Measurements from ENCODE around the gene MAPK1IP1L.
A peak's percentile ranks its signal among the peaks of the same experiment; 100 is the strongest.
"Not testable (repeated sequence)": the region's sequence is repeated elsewhere in the genome, so short reads cannot be mapped to it uniquely, and the experiment has no call there.

Gene MAPK1IP1L

DNA sequence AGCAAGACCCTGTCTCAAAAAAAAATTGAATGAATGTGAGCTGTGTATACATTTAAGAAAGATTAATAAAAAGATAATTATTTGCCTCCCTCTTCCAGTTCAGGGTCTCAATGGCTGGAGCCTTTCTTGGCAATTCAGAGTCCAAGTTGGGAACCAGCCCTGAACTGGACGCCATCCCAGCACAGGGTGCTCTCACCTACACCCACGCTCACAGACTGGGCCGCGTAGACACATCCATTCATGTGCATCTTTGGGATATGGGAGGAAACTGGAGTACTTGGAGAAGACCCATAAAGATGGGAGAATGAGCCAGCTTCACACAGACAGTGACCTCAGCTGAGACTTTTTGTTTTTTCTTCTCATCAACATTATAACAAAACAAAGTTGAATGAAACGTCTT, 6.5 kb downstream of the MAPK1IP1L start:
- DNase-seq = no peak

DNA sequence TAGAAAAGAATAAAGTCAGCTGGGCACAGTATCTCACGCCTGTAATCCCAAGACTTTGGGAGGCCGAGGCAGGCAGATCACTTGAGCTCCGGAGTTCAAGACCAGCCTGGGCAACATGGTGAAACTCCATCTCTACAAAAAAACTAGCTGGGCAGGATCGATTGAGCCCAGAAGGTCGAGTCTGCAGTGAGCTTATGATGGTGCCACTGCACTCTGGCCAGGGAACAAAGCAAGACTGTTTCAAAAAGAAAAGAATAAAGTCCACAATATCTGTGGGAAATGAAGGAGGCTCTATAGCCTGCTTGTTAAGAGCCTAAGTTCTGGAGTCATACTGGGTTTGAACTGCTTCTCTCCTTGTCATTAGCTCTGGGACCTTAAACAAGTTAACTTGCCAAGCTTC, 7.9 kb downstream of the MAPK1IP1L start:
- DNase-seq = no peak

DNA sequence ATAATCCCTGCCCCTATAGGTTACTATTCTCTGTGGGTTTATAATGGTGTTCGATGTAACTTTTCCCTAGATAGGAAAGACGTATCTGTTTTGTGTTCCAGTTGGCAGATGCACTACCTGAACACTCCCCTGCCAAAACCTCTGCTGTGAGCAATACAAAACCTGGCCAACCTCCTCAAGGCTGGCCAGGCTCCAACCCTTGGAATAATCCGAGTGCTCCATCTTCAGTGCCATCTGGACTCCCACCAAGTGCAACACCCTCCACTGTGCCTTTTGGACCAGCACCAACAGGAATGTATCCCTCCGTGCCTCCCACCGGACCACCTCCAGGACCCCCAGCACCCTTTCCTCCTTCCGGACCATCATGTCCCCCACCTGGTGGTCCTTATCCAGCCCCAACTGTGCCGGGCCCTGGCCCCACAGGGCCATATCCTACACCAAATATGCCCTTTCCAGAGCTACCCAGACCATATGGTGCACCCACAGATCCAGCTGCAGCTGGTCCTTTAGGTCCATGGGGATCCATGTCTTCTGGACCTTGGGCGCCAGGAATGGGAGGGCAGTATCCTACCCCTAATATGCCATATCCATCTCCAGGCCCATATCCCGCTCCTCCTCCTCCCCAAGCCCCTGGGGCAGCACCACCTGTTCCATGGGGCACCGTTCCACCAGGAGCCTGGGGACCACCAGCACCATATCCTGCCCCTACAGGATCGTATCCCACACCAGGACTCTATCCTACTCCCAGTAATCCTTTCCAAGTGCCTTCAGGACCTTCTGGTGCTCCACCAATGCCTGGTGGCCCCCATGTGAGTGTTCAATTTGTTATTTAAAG, 11.3 kb downstream of the MAPK1IP1L start:
- no peak for DNase-seq

DNA sequence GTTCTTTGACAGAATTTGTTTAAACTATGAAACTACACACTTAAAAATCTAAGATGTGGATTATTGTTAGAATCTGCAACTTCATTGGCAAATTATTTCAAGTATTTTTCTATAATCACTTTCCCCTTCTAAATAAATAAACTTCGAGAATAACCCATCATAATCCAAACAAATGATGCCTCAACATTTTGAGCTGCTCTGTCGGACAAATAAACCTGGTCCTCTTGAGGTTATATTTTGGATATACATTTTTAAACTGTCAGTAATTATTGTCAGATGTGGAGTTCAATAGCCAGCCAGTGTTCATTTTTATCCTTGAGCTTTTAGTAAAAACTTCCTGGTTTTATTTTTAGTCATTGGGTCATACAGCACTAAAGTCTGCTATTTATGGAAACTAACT, 13.4 kb downstream of the MAPK1IP1L start:
- not testable (repeated sequence) for DNase-seq

DNA sequence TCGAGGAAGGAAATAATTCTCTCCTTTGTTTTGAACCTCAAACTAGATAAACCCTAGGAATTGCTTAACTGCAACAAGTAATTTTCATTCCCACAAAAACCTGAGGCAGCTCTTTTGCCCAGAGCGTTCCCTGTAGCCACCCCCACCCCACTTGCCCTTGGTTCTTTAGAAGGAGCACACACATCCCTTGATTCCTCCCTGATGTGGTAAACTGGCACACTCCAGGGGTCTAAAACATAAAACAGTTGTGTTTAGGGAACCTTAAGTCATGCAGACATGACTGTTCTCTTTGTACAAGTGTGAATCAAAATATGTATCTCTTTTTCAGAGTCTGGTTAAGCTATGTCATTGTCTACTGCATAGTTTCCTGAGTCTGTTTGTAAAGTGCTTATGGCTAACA, 14.0 kb downstream of the MAPK1IP1L start:
- no peak for DNase-seq

DNA sequence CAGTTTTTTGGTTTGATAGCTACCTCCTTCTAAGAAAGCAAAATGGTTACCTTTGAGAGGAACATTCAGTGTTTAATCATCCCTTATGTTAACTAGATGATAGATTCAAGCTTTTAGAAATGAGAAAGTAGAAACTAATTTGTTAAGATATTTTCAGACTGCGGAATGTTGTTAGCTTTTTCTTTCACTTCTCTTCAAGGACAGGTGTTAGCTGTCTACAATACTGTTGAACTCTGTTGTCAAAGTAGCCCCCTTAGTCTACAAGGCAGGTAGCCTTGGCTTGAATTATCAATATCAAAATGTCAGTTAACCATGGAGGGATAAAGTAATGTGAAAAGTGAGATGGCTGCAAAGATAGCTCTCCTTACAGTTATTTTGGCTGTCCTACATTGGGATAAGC, 14.8 kb downstream of the MAPK1IP1L start:
- no peak for DNase-seq

DNA sequence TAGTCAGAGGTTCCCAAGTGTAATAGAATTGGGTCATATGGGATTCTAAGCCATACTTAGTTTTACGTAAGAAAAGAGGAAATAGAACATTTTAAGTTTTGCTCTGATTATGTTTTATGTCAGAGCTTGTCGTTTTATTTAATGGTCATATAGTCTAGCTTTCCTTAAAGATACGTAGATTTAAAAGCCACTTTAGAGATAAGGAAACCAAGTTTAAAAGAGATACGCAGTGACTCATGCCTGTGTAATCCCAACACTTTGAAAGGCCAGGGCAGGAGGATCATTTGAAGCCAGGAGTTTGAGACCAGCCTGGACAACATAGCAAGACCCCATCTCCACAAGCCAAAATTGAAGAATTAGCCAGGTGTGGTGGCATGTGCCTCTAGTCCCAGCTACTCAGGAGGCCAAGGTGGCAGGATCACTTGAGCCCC, 19.5 kb downstream of the MAPK1IP1L start:
- no peak for DNase-seq

DNA sequence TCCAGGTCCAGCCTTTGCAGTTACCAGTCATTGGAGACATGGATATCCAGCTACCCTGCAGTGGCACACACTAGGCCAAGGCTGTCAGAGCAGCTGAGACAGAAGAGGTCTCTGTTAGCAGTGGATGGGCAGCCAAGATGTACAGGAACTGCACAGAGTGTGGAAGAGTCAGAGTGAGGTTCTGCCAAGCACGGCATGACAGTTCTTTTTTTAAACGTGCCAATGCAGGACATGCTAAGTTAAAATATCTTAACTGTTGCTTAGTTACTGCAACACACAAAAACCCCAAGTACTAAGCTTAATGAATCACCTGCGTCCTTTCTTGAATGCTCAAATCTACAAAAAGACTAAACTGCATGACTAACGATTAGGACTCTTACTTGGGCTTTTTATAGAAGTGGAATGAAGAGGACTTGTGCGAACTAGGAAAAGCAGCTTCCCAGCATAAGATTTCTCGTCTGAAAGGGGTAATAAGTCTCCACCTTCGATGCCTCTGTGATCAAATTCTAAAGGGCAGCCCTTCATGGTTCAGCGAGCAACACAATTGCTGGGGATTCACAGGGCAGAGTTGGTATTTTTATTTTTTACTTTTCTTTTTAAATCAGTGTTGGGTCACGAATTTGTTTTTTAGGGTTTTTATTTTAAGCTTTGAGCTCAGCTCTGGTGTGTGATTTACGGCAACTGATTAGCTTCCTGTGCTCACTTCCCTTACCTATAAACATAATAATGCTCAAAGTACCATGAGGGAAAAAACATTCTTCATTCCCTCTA, 20.6 kb downstream of the MAPK1IP1L start:
- peak; percentile 39 for DNase-seq

DNA sequence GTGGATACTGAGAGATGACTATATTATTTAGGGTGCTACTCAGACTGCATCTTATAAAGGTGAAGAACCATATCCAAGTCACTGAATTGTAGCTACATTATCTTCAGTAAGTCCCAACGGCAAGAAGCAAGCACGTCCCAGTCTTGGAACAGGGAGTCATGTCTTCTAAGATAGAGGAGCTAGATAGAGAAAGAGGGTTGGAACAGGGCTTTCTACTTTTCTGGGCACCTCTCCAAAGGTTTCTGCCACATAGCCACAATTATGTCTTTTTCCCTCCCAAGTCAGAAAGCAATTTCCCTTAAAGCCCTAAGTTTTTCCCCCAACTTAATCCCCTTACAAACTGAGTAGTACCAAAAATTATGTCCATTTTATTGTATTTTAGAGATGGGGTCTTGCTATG, 22.4 kb downstream of the MAPK1IP1L start:
- DNase-seq = no peak

DNA sequence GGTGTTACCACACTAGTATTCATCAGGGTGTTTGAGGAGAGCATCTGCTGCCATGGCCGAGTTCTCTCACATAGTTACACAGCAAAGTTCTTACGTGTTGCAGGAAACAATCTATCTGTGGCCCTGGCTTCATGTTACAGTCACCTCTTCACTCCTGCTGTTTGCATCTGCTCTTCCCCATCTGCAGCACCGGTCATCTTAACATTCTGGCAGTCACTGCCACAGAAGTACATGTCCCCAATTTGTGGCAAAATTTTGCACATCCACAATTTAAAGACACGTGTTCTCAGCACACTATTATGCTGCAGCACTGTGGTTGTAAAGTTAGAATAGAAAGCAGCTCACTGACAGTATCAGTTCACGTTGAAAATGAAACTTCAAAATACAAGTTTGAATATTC, 23.2 kb downstream of the MAPK1IP1L start:
- DNase-seq = peak; percentile 67

DNA sequence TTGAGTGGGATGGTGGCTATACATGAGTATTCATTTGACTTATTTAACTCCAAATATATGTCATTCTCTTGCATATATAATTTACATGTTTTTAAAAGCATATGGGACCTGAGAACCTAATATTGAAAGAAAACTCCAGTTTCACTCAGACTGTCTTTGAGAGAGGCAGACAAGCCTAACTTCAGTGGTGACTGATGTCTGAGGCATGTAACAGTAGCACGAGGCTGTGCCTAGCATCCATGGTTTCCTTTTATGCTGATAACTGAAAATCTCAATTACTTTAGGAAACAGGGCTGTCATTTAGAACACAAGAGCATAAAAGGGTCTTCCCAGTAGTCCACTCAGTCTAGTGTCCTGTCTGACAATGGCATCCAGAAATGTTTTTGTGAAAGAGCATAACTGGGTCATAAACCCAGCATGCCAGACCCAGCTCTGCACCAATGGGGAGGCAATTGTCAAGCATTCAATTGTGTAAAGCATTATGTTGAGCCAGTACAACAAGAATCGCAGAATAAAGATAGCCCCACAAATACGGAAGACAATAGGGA, 24.3 kb downstream of the MAPK1IP1L start:
- DNase-seq = no peak

DNA sequence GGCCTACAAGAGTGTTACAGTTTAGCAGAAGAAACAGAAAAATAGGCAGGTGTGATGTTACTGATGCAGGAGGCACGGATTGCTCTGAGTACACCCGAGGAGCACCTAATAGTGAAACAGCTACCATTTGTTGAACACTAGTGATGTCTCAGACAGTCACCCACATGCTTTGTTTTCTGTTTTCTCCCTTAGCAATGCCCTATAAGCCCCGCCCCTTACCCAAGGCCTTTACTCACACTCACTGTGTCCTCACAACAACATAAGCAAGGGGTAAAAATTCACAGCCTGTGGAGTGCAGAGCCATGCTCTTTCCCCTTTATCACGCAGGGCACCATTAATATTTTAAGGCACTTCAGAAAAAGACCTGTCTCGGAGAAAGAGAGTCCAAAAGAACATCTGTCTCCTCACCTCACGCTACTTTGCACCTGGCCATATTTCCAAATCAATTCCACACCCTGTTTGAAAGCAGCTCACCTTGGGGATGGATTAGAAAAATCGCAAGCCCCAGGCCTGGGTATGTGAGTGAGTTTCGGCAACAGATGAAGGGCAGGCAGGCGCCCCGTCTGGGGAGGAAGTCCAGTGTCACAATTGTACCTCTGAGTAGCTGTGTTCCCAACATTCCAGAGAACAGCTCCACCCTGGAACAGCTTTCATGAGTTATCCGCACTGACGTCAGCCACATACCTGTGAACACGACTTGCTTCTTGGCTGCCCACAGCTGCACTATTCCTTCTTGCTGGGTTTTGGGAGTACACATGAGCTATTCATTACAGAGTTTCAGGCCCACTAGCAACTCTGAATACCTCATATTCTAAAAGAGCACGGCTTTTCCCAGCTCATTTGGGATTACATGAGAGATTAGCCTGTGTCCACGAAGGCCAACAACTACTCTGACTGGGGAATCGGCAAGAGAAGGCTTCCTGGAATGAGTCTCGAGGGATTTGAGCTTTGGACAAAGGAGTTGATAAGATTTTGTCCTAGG, 26.0 kb downstream of the MAPK1IP1L start:
- DNase-seq = peak; percentile 34

DNA sequence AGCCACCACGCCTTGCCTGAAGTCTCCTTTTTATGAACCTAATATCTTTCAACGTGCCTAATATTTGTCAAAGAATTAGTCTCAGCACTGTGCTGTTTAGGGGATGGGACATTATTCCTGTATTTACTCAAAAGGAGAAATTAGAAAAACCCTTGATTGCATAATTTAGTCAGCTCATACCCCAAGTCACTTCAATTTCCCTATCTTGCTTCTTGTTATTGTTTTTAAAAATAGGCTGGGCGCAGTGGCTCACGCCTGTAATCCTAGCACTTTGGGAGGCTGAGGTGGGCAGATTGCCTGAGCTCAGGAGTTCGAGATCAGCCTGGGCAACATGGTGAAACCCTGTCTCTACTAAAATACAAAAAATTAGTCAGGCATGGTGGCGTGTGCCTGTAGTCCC, 28.5 kb downstream of the MAPK1IP1L start:
- not testable (repeated sequence) for DNase-seq

DNA sequence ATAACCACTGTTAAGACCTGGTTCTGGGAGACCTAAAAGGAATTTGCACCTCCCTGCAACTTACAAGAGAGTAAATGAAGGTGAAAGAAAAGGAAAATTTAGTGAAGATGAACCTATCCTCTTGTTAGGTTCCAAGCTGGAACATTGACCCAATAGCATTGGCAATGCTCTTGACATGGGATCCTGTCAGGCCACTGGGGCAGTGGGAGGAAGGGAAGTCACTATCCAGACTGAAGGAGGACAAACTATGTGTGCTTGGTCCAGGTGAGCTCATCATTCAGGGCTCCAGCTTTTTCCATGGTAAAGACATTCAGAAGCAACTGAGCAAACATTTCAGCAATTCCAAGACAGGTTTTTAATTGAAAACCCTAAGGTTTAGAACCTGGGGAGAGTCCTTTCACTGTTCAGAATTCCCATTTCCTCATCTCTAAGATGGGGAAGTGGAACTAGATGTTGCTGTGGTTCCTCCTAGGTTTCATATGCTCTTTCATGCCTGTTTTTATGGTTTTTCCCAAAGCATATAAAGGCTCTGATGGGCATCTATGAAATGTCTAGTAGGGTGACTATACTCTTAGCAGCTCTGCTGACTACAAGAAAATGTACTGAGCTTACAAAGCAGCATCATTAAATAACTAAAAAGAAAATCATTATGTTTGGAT, 33.1 kb downstream of the MAPK1IP1L start:
- no peak for DNase-seq

DNA sequence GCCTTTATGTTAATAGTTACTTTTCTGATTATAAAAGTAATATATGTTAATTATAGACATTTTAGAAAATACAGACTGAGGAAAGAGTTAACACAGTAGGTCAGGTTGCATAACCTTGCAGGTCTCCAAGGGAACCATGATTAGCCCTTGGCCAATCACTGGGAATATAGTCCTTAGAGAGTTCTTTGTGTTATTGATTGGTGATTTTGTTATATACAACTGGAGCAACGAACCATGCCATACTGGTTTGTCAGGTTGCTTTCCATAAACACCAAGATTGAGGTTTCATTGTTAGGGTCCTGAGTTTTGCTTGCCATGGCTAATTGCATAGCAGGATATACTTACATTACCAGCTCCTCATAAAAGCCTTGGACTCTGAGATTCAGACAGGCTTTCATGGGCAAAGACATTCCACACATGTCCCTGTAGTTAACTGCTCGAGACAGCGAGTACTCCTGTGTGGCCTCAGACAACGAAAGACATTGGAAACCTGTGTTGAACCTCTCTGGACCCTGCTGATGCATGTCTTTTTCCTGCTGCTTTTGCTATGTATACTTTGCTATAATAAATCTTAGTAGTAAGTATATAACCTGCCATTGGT, 33.7 kb downstream of the MAPK1IP1L start:
- no peak for DNase-seq

DNA sequence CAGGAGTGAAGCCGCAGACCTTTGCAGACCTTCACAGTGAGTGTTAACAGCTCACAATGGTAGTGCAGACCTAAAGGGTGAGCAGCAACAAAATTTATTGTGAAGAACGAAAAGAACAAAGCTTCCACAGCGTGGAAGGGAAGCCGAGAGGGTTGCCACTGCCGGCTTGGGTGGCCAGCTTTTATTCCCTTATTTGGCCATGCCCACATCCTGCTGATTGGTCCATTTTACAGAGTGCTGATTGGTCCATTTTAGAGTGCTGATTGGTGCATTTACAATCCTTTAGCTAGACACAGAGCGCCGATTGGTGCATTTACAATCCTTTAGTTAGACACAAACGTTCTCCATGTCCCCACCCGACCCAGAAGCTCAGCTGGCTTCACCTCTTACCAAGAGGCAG, 35.5 kb downstream of the MAPK1IP1L start:
- DNase-seq = no peak

DNA sequence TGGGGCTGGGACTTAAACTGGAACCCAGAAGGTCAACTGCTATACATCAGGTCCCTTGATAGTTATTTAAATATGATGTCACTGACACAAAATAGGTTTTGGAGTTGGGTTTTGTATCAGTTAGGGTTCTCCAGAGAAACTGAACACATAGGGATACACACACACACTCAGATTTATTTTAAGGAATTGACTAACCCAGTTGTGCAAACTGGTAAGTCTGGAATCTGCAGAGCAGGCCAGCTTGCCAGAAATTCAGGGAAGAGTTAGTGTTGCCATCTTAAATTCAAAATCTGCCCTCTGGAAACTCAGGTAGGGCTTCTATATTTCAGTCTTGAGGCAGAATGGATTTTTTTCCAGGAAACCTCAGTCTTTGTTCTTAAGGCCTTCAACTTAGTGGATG, 36.9 kb downstream of the MAPK1IP1L start:
- DNase-seq = no peak

DNA sequence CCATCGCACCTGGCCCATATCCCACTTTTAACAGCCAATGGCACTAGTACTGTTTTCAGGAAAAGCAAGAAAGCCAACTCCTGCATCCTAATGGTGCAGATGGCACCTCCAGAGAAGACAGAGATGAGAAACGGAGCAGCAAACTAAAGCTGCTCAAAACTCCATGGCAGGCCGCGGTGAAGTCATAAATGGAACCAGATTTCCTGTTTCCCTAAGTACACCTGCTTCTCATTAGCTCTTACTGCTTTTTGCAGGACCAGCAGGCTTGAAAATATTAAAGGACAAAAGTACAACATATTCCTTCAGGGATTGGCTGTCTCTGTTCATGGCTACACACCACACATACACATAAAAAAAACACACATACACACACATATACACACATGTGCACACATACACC, 40.9 kb downstream of the MAPK1IP1L start:
- no peak for DNase-seq

DNA sequence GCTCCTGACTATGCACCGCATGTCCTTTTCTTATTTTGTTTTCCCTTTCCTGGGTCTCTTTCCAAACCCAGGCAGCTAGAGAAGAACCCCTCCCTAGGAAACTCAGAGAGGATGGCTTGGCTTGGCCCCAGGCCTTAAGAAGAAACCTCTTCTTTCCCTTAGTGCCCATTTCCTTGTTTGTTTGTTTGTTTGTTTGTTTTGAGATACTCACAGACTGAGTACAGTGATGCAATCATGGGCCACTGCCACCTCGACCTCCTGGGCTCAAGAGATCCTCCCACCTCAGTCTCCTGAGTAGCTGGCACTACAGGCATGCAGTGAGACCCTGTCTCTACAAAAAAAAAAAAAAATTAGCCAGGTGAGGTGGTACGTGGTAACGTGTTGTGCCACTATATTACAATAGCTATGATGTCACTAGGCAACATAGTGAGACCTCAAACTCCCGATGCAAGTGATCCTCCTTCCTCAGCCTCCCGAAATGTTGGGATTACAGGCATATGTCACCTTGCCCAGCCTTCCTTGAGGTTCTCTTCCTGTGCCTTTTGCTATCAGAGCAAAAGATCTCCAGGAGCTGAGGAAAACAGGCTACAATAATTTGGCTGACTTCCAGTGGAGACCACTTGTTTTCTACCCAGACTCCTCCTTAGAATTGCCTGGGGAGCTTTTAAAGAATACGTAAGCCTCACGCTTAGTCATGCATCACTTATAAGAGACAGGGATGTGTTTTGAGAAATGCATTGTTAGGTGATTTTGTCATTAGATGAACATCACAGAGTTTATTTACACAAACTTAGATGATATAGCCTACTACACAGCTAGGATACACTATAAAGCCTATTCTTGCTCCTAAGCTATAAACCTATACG, 43.1 kb downstream of the MAPK1IP1L start:
- DNase-seq = peak; percentile 33

DNA sequence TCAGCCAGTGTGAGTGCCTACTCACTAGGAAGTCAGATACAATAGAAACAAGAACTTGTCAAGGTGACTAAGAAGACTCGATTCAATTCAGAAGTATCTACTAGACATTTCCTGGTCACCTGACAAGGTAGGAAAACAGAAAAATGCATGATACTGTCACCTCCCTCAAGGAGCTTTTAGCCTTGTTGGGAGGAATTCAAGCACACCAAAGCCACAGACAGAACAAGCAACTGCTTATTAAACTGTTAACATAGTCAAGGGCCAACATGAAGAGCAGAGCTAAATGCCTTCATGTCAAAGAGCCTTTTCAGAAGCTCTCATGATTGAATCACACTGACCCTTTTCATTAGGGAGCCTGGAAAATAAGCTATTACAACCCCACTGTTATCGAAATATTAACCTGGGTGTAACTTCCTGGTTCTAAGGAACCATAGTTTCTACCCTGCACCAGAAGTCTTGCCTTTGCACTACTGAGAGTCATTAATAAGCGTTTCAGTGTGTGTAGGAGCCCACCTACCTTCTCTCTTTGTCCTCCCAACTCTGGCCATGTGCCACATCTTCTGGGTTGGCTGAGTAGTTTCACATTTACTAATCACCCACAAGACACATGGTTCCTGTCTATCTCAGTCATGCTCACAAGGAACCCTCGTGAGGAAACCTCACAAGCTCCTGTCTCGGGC, 46.6 kb downstream of the MAPK1IP1L start:
- peak; percentile 46 for DNase-seq
